Uterus (tissue), 2 donors: ENCODE data around the gene GNPAT.

Experiments
- POLR2A ChIP-seq, 2 donors: fragments of 450-650 bp; IDR thresholded peaks; one replicate each; pipeline ENCODE4 v1.6.1; 2016; ENCODE audit warnings: antibody characterized with exemption in 2 of 2, mild to moderate bottlenecking in 1 of 2, moderate library complexity in 1 of 2
- TF ChIP-seq, protein P1 (sequence below), 4 experiments: fragments of 200-600 bp in 2 of 4; fragments of 450-650 bp in 2 of 4; sonication (generic) in 2 of 4; IDR thresholded peaks; one replicate each; pipeline ENCODE4 v1.5.1; 2016 to 2019; ENCODE audit warnings: antibody characterized with exemption in 4 of 4, mild to moderate bottlenecking in 2 of 4, moderate library complexity in 1 of 4

DNA sequence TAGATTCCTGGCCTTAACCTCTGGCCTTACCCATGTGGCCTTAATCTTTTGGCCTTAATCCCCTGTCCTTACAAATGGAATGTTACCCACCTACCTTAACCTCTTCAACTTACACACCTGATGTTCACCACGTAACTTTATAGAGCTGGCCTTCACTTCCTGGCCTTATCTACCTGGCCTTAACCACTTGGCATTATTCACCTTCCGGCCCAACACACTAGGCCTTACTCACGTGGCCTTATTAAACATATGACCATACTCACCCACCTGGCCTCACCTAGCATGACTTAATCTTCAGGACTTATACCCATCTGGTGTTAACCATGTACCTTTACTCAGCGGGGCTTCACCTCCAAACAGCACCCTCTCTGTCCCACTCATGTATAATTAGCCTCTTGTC lies 54.9 kb downstream of the GNPAT start:
- TF ChIP-seq, protein P1, sequence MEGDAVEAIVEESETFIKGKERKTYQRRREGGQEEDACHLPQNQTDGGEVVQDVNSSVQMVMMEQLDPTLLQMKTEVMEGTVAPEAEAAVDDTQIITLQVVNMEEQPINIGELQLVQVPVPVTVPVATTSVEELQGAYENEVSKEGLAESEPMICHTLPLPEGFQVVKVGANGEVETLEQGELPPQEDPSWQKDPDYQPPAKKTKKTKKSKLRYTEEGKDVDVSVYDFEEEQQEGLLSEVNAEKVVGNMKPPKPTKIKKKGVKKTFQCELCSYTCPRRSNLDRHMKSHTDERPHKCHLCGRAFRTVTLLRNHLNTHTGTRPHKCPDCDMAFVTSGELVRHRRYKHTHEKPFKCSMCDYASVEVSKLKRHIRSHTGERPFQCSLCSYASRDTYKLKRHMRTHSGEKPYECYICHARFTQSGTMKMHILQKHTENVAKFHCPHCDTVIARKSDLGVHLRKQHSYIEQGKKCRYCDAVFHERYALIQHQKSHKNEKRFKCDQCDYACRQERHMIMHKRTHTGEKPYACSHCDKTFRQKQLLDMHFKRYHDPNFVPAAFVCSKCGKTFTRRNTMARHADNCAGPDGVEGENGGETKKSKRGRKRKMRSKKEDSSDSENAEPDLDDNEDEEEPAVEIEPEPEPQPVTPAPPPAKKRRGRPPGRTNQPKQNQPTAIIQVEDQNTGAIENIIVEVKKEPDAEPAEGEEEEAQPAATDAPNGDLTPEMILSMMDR (IDR thresholded peaks at IDR 0.05) = no peak
- TF ChIP-seq POLR2A (IDR thresholded peaks at IDR 0.05) = no peak
